IPS-11a (cell line): ENCODE data around the gene MUSTN1.

Source experiments
- H3K4me3 ChIP-seq: one replicate; pipeline ENCODE4 v1.5.1; 2013; ENCODE audit warnings: low read depth, low read length, control low read depth

Gene MUSTN1

GRCh38 chr3:52854013-52854412, 19.2 kb upstream of the MUSTN1 start:
- no peak overlapping the region for H3K4me3 ChIP-seq

GRCh38 chr3:52852419-52852818, 17.6 kb upstream of the MUSTN1 start:
- H3K4me3 ChIP-seq = no peak overlapping the region

- H3K4me3 ChIP-seq = no peak overlapping the region
These were observed 16.5 kb upstream of the MUSTN1 start for GRCh38 chr3:52851348-52851747.

- no peak overlapping the region for H3K4me3 ChIP-seq
These were observed 14.8 kb upstream of the MUSTN1 start for GRCh38 chr3:52849656-52850055.

GRCh38 chr3:52848617-52849016, 13.8 kb upstream of the MUSTN1 start:
- H3K4me3 ChIP-seq = no peak overlapping the region

- H3K4me3 ChIP-seq = no peak overlapping the region
These were observed 12.9 kb upstream of the MUSTN1 start for GRCh38 chr3:52847726-52848125.

- no peak overlapping the region for H3K4me3 ChIP-seq
These were observed 12.4 kb upstream of the MUSTN1 start for GRCh38 chr3:52847241-52847640.

GRCh38 chr3:52846432-52846965, 11.7 kb upstream of the MUSTN1 start:
- no peak overlapping the region for H3K4me3 ChIP-seq

GRCh38 chr3:52845691-52846431, 11.0 kb upstream of the MUSTN1 start:
- H3K4me3 ChIP-seq = no peak overlapping the region

GRCh38 chr3:52845157-52845556, 10.3 kb upstream of the MUSTN1 start:
- H3K4me3 ChIP-seq = no peak overlapping the region

- no peak overlapping the region for H3K4me3 ChIP-seq
These were observed 9.6 kb upstream of the MUSTN1 start for GRCh38 chr3:52844290-52844975.

- no peak overlapping the region for H3K4me3 ChIP-seq
These were observed 9.1 kb upstream of the MUSTN1 start for GRCh38 chr3:52843881-52844280.

GRCh38 chr3:52843108-52843865, 8.5 kb upstream of the MUSTN1 start:
- H3K4me3 ChIP-seq = no peak overlapping the region

GRCh38 chr3:52842424-52842823, 7.6 kb upstream of the MUSTN1 start:
- H3K4me3 ChIP-seq = no peak overlapping the region

- no peak overlapping the region for H3K4me3 ChIP-seq
These were observed 7.1 kb upstream of the MUSTN1 start for GRCh38 chr3:52841981-52842340.

- H3K4me3 ChIP-seq = no peak overlapping the region
These were observed 6.6 kb upstream of the MUSTN1 start for GRCh38 chr3:52841211-52841980.

- H3K4me3 ChIP-seq = no peak overlapping the region
These were observed 5.2 kb upstream of the MUSTN1 start for GRCh38 chr3:52839892-52840545.

GRCh38 chr3:52839268-52839575, 4.4 kb upstream of the MUSTN1 start:
- no peak overlapping the region for H3K4me3 ChIP-seq

GRCh38 chr3:52838561-52839267, 3.9 kb upstream of the MUSTN1 start:
- no peak overlapping the region for H3K4me3 ChIP-seq

- H3K4me3 ChIP-seq = no peak overlapping the region
These were observed 2.2 kb upstream of the MUSTN1 start for GRCh38 chr3:52836986-52837385.
